ENCODE results near the gene RPTOR.

RPTOR gene

DNA sequence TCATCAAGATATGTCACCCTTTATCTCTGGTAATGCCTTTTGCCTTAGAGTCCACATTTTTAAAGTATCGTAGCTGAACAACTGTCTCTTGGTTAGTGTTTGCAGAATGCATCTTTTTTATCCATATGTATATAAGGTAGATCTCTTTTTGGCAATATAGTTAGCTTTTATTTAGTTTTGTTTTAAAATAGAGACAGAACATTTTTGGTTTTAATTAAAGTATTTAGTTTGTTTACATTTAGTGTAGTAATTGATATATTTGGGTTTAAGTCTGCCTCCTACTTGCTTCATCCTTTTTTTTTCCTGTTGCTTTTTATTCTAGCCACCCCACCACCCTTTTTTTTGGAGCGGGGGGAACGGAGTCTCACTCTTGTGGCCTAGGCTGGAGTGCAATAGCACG is 262.4 kb downstream of the RPTOR start:
- Histone ChIP-seq H3K4me3 (ENCODE audit: low read depth, low read length) (no peak overlapping the region), H3K79me2 (peaks cover 6% of the 10 kb centered on the region), H3K4me1 (no peaks in the 10 kb centered on the region), H3K36me3 (ENCODE audit: control insufficient read depth, insufficient read depth, low read length) (no peaks in the 10 kb centered on the region), H3K9ac (no peak overlapping the region), H3K9me3 (ENCODE audit: control insufficient read depth, low read length) (no peaks in the 10 kb centered on the region), H2AFZ (no peak overlapping the region), H3K27me3 (ENCODE audit: control insufficient read depth, insufficient read depth, low read length) (no peaks in the 10 kb centered on the region), H3K27ac (no peak overlapping the region), H3K4me2 (ENCODE audit: low read length) (no peak overlapping the region)
- TF ChIP-seq, protein P1, sequence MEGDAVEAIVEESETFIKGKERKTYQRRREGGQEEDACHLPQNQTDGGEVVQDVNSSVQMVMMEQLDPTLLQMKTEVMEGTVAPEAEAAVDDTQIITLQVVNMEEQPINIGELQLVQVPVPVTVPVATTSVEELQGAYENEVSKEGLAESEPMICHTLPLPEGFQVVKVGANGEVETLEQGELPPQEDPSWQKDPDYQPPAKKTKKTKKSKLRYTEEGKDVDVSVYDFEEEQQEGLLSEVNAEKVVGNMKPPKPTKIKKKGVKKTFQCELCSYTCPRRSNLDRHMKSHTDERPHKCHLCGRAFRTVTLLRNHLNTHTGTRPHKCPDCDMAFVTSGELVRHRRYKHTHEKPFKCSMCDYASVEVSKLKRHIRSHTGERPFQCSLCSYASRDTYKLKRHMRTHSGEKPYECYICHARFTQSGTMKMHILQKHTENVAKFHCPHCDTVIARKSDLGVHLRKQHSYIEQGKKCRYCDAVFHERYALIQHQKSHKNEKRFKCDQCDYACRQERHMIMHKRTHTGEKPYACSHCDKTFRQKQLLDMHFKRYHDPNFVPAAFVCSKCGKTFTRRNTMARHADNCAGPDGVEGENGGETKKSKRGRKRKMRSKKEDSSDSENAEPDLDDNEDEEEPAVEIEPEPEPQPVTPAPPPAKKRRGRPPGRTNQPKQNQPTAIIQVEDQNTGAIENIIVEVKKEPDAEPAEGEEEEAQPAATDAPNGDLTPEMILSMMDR (IDR thresholded peaks at IDR 0.05) = no peak

DNA sequence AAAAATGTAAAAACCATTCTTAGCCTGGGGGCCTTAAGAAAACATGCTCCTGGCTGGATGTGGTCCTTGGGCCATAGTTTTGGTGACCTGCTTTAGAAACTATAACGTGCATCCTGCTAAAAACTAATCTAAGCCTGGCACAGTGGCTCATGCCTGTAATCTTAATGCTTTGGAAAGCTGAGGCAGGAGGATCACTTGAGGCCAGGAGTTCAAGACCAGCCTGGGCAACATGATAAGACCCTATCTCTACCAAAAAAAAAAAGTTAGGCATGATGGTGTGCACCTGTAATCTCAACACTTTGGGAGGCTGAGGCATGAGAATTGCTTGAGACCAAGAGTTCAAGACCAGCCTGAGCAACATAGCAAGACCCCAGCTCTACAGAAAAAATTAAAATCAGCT is 263.2 kb downstream of the RPTOR start:
- Histone ChIP-seq H3K27me3 (ENCODE audit: control insufficient read depth, insufficient read depth, low read length) (no peaks in the 10 kb centered on the region), H3K36me3 (ENCODE audit: control insufficient read depth, insufficient read depth, low read length) (no peaks in the 10 kb centered on the region), H3K4me3 (ENCODE audit: low read depth, low read length) (no peak overlapping the region), H3K9me3 (ENCODE audit: control insufficient read depth, low read length) (no peaks in the 10 kb centered on the region), H3K79me2 (peaks cover 7% of the 10 kb centered on the region), H3K4me2 (ENCODE audit: low read length) (no peak overlapping the region), H2AFZ (no peak overlapping the region), H3K4me1 (no peaks in the 10 kb centered on the region), H3K27ac (no peak overlapping the region), H3K9ac (no peak overlapping the region)
- TF ChIP-seq, protein P1 (IDR thresholded peaks at IDR 0.05) = no peak

DNA sequence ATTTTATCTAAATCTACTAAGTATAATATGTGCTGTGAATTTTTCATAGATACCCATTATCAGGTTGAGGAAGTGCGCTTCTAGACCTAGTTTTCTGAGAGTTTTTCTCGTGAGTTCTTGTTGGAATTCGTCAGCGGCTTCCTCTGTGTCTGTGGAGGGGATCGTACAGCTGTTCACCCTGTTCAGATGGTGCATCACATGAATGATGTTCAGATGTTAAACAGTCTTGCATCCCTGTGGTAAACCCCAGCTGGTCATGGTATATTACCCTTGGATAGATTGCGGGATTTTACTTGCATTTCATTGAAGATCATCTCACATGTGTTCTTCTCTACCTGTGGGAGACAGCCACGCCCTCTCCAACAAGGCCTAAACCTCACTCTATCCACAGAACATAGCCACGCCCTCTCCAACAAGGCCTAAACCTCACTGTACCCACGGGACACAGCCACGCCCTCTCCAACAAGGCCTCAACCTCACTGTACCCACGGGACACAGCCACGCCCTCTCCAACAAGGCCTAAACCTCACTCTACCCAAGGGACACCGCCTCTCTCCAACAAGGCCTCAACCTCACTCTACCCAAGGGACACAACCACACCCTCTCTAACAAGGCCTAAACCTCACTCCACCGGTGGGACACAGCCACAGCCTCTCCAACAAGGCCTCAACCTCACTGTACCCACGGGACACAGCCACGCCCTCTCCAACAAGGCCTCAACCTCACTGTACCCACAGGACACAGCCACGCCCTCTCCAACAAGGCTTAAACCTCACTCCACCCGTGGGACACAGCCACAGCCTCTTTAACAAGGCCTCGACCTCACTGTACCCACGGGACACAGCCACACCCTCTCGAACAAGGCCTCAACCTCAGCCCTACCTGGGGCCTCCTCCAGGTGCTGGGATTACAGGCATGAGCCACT is 266.8 kb downstream of the RPTOR start:
- no peak overlapping the region for H3K27ac ChIP-seq
- no peak overlapping the region for H3K9ac ChIP-seq
- no peak overlapping the region for H3K4me3 ChIP-seq (ENCODE audit: low read depth, low read length)
- H3K27me3 ChIP-seq (ENCODE audit: control insufficient read depth, insufficient read depth, low read length) = no peaks in the 10 kb centered on the region
- TF ChIP-seq, protein P1 (IDR thresholded peaks at IDR 0.05) = no peak
- H3K4me2 ChIP-seq (ENCODE audit: low read length) = no peak overlapping the region
- H3K4me1 ChIP-seq = no peaks in the 10 kb centered on the region
- H3K9me3 ChIP-seq (ENCODE audit: control insufficient read depth, low read length) = no peaks in the 10 kb centered on the region
- no peaks in the 10 kb centered on the region for H3K36me3 ChIP-seq (ENCODE audit: control insufficient read depth, insufficient read depth, low read length)
- peaks cover 11% of the 10 kb centered on the region for H3K79me2 ChIP-seq
- no peak overlapping the region for H2AFZ ChIP-seq

DNA sequence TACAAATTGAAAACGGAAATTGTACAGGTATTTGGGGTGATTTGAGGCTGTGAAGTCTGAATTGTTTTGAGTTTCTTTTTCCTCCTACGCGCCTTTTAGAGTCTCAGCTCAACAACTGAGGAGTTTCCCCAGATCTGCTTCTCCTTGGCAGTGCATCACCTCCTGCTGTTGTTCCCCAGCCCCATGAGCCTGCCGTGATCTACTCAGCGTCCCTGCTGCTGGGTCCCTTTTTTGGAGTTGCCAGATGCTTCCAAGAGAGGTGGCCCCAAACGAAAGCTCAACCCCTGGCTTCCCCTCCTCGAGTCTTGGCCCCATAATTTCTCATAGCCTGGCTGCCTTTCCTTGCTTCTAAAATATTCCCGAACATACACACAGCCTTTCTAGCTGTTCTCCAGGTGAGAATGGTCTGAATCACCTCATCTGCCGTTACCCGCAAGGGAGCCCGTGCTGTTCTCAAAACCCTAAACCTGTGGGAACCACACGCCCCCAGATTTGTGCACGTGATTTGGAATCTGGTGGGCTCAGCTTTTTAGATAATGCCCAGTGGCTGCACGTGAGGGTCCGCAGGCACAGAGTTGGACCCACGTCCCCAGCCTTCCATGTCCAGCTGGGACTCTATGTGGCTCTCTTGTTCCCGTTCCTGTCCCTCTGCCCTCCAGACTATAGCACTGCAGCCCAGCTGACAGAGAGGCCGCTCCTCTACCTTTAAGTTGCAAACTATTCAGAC is 267.9 kb downstream of the RPTOR start:
- no peaks in the 10 kb centered on the region for H3K4me1 ChIP-seq
- H2AFZ ChIP-seq = no peak overlapping the region
- TF ChIP-seq, protein P1 (IDR thresholded peaks at IDR 0.05) = no peak
- no peak overlapping the region for H3K4me2 ChIP-seq (ENCODE audit: low read length)
- H3K4me3 ChIP-seq (ENCODE audit: low read depth, low read length) = no peak overlapping the region
- peaks cover 19% of the 10 kb centered on the region for H3K79me2 ChIP-seq
- H3K27me3 ChIP-seq (ENCODE audit: control insufficient read depth, insufficient read depth, low read length) = no peaks in the 10 kb centered on the region
- H3K9me3 ChIP-seq (ENCODE audit: control insufficient read depth, low read length) = no peaks in the 10 kb centered on the region
- H3K36me3 ChIP-seq (ENCODE audit: control insufficient read depth, insufficient read depth, low read length) = no peaks in the 10 kb centered on the region
- H3K9ac ChIP-seq = no peak overlapping the region
- no peak overlapping the region for H3K27ac ChIP-seq

All from parathyroid adenoma (tissue), 2 donors.